Measurements from ENCODE around the gene LAX1. TPM values are rescaled to one million over a fixed set of nuclear protein-coding genes. Genes with fewer than 3 reads are reported as not detected.
"Not testable (repeated sequence)": the region's sequence is repeated elsewhere in the genome, so short reads cannot be mapped to it uniquely, and the experiment has no call there.

LAX1 gene
- polyA plus RNA-seq, 1 donor from 2014 or later = 46.8 TPM

GRCh38 chr1:203756036-203756435 is 8.9 kb upstream of the LAX1 start:
- H3K4me3 Mint-ChIP-seq = peak overlapping the region in 2 of 4 donors; percentile 50 to 66
- H3K9me3 Mint-ChIP-seq = no peaks in the 10 kb centered on the region
- H3K4me1 Mint-ChIP-seq = peaks cover 23 to 38% (median 35%) of the 10 kb centered on the region in 3 donors
- peak overlapping the region in 2 of 3 donors; percentile 83 to 91 for H3K27ac Mint-ChIP-seq
- H3K36me3 Mint-ChIP-seq = peaks cover 8% of the 10 kb centered on the region
- H3K27me3 Mint-ChIP-seq = no peaks in the 10 kb centered on the region

GRCh38 chr1:203758749-203759148 is 6.2 kb upstream of the LAX1 start:
- Mint-ChIP-seq H3K27ac (peak overlapping the region in 1 of 3 donors; percentile 64), H3K4me3 (peak overlapping the region in 1 of 4 donors; percentile 63), H3K4me1 (peaks cover 14 to 35% (median 33%) of the 10 kb centered on the region in 3 donors)
- H3K36me3 Mint-ChIP-seq, H3K27me3 Mint-ChIP-seq, H3K9me3 Mint-ChIP-seq: not testable (repeated sequence)

- H3K4me3 Mint-ChIP-seq = peak overlapping the region in 1 of 4 donors; percentile 60
- peak overlapping the region in 1 of 3 donors; percentile 46 for H3K27ac Mint-ChIP-seq
- no peaks in the 10 kb centered on the region for H3K9me3 Mint-ChIP-seq
- no peaks in the 10 kb centered on the region for H3K27me3 Mint-ChIP-seq
- H3K36me3 Mint-ChIP-seq = peaks cover 5% of the 10 kb centered on the region
- peaks cover 17 to 37% (median 32%) of the 10 kb centered on the region in 3 donors for H3K4me1 Mint-ChIP-seq
Observed at GRCh38 chr1:203760506-203760905, 4.5 kb upstream of the LAX1 start.

GRCh38 chr1:203761958-203762357 is 3.0 kb upstream of the LAX1 start:
- peaks cover 11 to 35% (median 25%) of the 10 kb centered on the region in 3 donors for H3K4me1 Mint-ChIP-seq
- H3K36me3 Mint-ChIP-seq = not testable (repeated sequence)

GRCh38 chr1:203763505-203763904 is 1.5 kb upstream of the LAX1 start:
- peak overlapping the region in 2 of 4 donors; percentile 64 to 70 for H3K4me3 Mint-ChIP-seq
- H3K27ac Mint-ChIP-seq = peak overlapping the region in 2 of 3 donors; percentile 66 to 98
- H3K4me1 Mint-ChIP-seq = peaks cover 11 to 44% (median 33%) of the 10 kb centered on the region in 3 donors

More at GRCh38 chr1:203761958-203762357, 3.0 kb upstream of the LAX1 start:
- H3K4me3 Mint-ChIP-seq, H3K9me3 Mint-ChIP-seq, H3K27me3 Mint-ChIP-seq: not testable (repeated sequence)
- peak overlapping the region in 1 of 3 donors; percentile 72 for H3K27ac Mint-ChIP-seq

GRCh38 chr1:203764105-203765028 is 616 bp upstream of the LAX1 start:
- Mint-ChIP-seq H3K27ac (peak overlapping the region; percentile 66 to 98 (median 89)), H3K9me3 (no peaks in the 10 kb centered on the region), H3K36me3 (no peaks in the 10 kb centered on the region), H3K4me1 (peaks cover 11 to 50% (median 34%) of the 10 kb centered on the region in 3 donors), H3K27me3 (peaks cover 3% of the 10 kb centered on the region), H3K4me3 (peak overlapping the region; percentile 93 to 97 (median 96))

More at GRCh38 chr1:203763505-203763904, 1.5 kb upstream of the LAX1 start:
- H3K27me3 Mint-ChIP-seq = peaks cover 3% of the 10 kb centered on the region
- H3K36me3 Mint-ChIP-seq = no peaks in the 10 kb centered on the region
- H3K9me3 Mint-ChIP-seq = no peaks in the 10 kb centered on the region

GRCh38 chr1:203768256-203768655 is 3.3 kb downstream of the LAX1 start:
- peaks cover 3% of the 10 kb centered on the region for H3K27me3 Mint-ChIP-seq
- H3K36me3 Mint-ChIP-seq = no peaks in the 10 kb centered on the region
- H3K4me1 Mint-ChIP-seq = peaks cover 11 to 45% (median 36%) of the 10 kb centered on the region in 3 donors
- peak overlapping the region; percentile 22 to 70 (median 56) for H3K4me3 Mint-ChIP-seq
- no peaks in the 10 kb centered on the region for H3K9me3 Mint-ChIP-seq
- peak overlapping the region in 2 of 3 donors; percentile 76 to 83 for H3K27ac Mint-ChIP-seq

- H3K4me1 Mint-ChIP-seq = peaks cover 8 to 35% (median 27%) of the 10 kb centered on the region in 3 donors
Observed at GRCh38 chr1:203769505-203770343, 4.7 kb downstream of the LAX1 start.

GRCh38 chr1:203771901-203772301 is 6.9 kb downstream of the LAX1 start:
- H3K36me3 Mint-ChIP-seq = no peaks in the 10 kb centered on the region
- peaks cover 22 to 41% (median 34%) of the 10 kb centered on the region in 3 donors for H3K4me1 Mint-ChIP-seq
- H3K4me3 Mint-ChIP-seq = peak overlapping the region in 1 of 4 donors; percentile 57
- peaks cover 3% of the 10 kb centered on the region for H3K27me3 Mint-ChIP-seq
- no peaks in the 10 kb centered on the region for H3K9me3 Mint-ChIP-seq
- no peak overlapping the region for H3K27ac Mint-ChIP-seq

More at GRCh38 chr1:203769505-203770343, 4.7 kb downstream of the LAX1 start:
- Mint-ChIP-seq H3K9me3 (no peaks in the 10 kb centered on the region), H3K4me3 (no peak overlapping the region), H3K27ac (peak overlapping the region in 1 of 3 donors; percentile 88), H3K27me3 (peaks cover 3% of the 10 kb centered on the region), H3K36me3 (no peaks in the 10 kb centered on the region)

- H3K27ac Mint-ChIP-seq = peak overlapping the region in 1 of 3 donors; percentile 86
Observed at GRCh38 chr1:203772836-203773235, 7.9 kb downstream of the LAX1 start.

GRCh38 chr1:203776636-203777035 is 11.7 kb downstream of the LAX1 start:
- Mint-ChIP-seq H3K9me3 (no peaks in the 10 kb centered on the region), H3K27me3 (no peaks in the 10 kb centered on the region), H3K36me3 (no peaks in the 10 kb centered on the region), H3K4me1 (peaks cover 14 to 22% (median 21%) of the 10 kb centered on the region in 3 donors), H3K27ac (peak overlapping the region; percentile 14 to 89 (median 52)), H3K4me3 (peak overlapping the region in 1 of 4 donors; percentile 41)

More at GRCh38 chr1:203772836-203773235, 7.9 kb downstream of the LAX1 start:
- Mint-ChIP-seq H3K4me3 (no peak overlapping the region), H3K4me1 (peaks cover 22 to 40% (median 32%) of the 10 kb centered on the region in 3 donors), H3K36me3 (no peaks in the 10 kb centered on the region), H3K27me3 (peaks cover 3% of the 10 kb centered on the region), H3K9me3 (no peaks in the 10 kb centered on the region)

GRCh38 chr1:203777596-203777995 is 12.6 kb downstream of the LAX1 start:
- Mint-ChIP-seq H3K27ac (peak overlapping the region in 1 of 3 donors; percentile 33), H3K36me3 (no peaks in the 10 kb centered on the region), H3K9me3 (no peaks in the 10 kb centered on the region), H3K4me3 (no peak overlapping the region), H3K4me1 (peaks cover 14 to 22% (median 21%) of the 10 kb centered on the region in 3 donors), H3K27me3 (no peaks in the 10 kb centered on the region)

GRCh38 chr1:203778146-203778545 is 13.2 kb downstream of the LAX1 start:
- Mint-ChIP-seq H3K4me1 (peaks cover 14 to 22% (median 21%) of the 10 kb centered on the region in 3 donors), H3K9me3 (no peaks in the 10 kb centered on the region), H3K27me3 (no peaks in the 10 kb centered on the region), H3K4me3 (no peak overlapping the region), H3K27ac (no peak overlapping the region), H3K36me3 (no peaks in the 10 kb centered on the region)

- H3K4me1 Mint-ChIP-seq = peaks cover 14 to 22% (median 21%) of the 10 kb centered on the region in 3 donors
- H3K4me3 Mint-ChIP-seq = no peak overlapping the region
- H3K36me3 Mint-ChIP-seq = no peaks in the 10 kb centered on the region
- H3K27ac Mint-ChIP-seq = no peak overlapping the region
- H3K27me3 Mint-ChIP-seq = no peaks in the 10 kb centered on the region
- H3K9me3 Mint-ChIP-seq = no peaks in the 10 kb centered on the region
Observed at GRCh38 chr1:203778789-203779188, 13.8 kb downstream of the LAX1 start.

Data from IgD-negative memory B cell (primary cell).